Muscle of leg (tissue), 11 donors: ENCODE measurements around the gene DENND5A. TPM values are rescaled to one million over a fixed set of nuclear protein-coding genes. Genes with fewer than 3 reads are reported as not detected.

Source experiments
- DNase-seq: peaks from one replicate; pipeline ENCODE4 v3.0.0; 2013
- H3K27ac ChIP-seq: one replicate; pipeline ENCODE4 v1.5.1; 2013; ENCODE audit warnings: mild to moderate bottlenecking, low read length, control low read depth
- H3K27me3 ChIP-seq: one replicate; pipeline ENCODE4 v1.6.1; 2013; ENCODE audit warnings: low read length; ENCODE audit not compliant: control insufficient read depth, insufficient read depth
- H3K36me3 ChIP-seq: one replicate; pipeline ENCODE4 v1.6.1; 2013; ENCODE audit warnings: low read length; ENCODE audit not compliant: control insufficient read depth, insufficient read depth
- H3K4me1 ChIP-seq: one replicate; pipeline ENCODE4 v1.6.1; 2013; ENCODE audit warnings: low read length; ENCODE audit not compliant: control insufficient read depth, insufficient read depth
- H3K4me3 ChIP-seq: one replicate; pipeline ENCODE4 v1.5.1; 2013; ENCODE audit warnings: low read length, control low read depth
- H3K9me3 ChIP-seq: replicated peaks from 2 replicates; pipeline ENCODE4 v1.6.1; 2013; ENCODE audit warnings: low read depth, low read length; ENCODE audit not compliant: control insufficient read depth
- WGBS: methylation state at CpG from one replicate; pipeline ENCODE4 v1.1.5; 2013; ENCODE audit warnings: missing lambda C conversion rate; ENCODE audit not compliant: insufficient coverage; 5-methylcytosine and 5-hydroxymethylcytosine counted together
- polyA plus RNA-seq, 8 donors: library from polyadenylated mRNA; unstranded; fragments of 120-200 nt; gene quantifications; one replicate each; pipeline versions ENCODE4 v1.2.1 to v1.2.3, GENCODE V29; 2013; ENCODE audit warnings: inconsistent platforms in 1 of 8, low replicate concordance in 1 of 8; ENCODE audit not compliant: insufficient read length in 8 of 8, insufficient read depth in 1 of 8
- total RNA-seq: library from RNA; stranded (reverse); fragments of 120-200 nt; gene quantifications from one replicate; pipeline ENCODE4 v1.2.4, GENCODE V29; 2013

DENND5A gene
- total and polyA plus RNA-seq, 9 donors, result 49.7 to 93.0 (median 71.0) TPM

DNA sequence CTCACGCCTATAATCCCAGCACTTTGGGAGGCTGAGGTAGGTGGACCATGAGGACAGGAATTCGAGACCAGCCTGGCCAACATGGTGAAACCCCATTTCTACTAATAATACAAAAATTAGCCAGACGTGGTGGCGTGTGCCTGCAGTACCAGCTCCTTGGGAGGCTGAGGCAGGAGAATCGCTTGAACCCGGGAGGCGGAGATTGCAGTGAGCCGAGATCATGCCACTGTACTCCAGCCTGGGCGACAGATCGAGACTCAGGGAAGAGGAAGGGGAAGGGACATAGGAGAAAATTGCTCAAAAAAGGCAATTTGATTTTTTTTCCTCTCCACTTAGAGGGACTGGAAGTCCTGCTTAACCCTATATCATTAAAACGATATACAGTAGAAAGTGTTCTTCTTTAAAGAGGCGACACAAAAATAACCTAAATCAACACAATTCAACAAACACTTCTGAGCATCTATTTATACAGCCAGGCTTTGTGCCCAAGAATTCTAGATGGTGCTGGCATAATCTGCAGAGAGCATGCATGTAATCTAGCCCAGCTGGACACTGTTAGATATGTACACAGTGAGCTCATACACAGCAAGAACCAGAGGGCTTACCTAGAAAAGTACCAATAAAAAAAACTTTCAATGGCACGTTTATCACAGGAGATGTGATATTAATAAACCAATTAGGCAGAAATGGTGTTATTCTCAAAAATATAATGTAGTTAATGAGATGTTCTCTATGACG, 20.9 kb upstream of the DENND5A start:
- 96% methylated on average over 7 of the region's 14 CpGs for WGBS
- H3K9me3 ChIP-seq, result no peaks in the 10 kb centered on the region
- H3K4me1 ChIP-seq, result no peaks in the 10 kb centered on the region
- H3K27ac ChIP-seq, result no peak overlapping the region
- peaks cover 14% of the 10 kb centered on the region for H3K36me3 ChIP-seq
- no peaks in the 10 kb centered on the region for H3K27me3 ChIP-seq
- no peak overlapping the region for H3K4me3 ChIP-seq
- DNase-seq, result no peak

DNA sequence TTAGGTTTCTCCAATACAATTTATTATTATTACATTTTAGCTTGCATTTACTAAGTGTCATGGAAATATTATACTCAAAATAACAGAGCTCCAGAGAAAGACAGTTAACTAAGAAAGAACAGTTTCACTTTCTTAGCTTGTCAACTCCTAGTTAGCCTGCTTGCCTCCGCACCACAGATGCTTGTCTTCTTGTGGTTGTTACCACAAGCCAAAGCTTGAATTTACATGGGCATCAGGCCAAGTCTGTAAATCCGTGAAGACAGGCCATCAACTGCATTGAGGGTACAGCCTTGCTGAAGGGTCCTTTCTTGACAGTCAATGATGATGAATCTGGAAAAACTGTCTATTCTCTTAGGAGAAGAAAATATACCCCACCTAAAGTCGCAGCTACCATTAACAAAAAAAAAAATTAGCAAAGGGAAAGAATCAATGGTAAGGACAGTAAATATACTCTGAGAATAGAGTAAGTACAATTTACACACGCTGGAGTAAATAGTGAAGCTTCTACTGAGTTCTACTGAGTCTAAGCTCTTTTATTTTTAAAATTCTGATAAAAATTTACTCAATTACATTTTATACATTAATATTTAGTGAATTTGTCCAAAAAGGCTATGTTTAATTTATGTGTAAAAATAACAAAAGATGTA, 15.6 kb upstream of the DENND5A start:
- Histone ChIP-seq H3K36me3 (peaks cover 17% of the 10 kb centered on the region), H3K27ac (no peak overlapping the region), H3K4me1 (no peaks in the 10 kb centered on the region), H3K9me3 (no peaks in the 10 kb centered on the region), H3K27me3 (no peaks in the 10 kb centered on the region), H3K4me3 (no peak overlapping the region)
- WGBS, result 60% methylated on average over 1 of the region's 4 CpGs
- DNase-seq, result peak; percentile 35

DNA sequence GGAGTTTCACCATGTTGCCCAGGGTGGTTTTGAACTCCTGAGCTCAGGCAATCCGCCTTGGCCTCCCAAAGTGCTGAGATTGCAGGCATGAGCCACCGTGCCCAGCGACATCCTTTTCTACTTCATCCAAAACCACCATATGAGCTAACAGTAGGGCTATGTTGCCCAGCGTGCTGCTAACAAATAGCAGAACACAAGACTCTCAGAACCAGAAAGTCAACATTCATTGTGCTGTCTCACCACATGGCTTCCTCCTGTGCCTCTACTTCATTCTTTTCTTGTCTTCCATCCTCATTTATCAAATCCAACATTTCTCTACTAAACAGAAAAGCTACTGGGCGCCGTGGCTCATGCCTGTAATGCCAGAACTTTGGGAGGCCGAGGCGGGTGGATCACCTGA, 12.0 kb upstream of the DENND5A start:
- no peaks in the 10 kb centered on the region for H3K27me3 ChIP-seq
- H3K4me1 ChIP-seq, result peaks cover 11% of the 10 kb centered on the region
- no peak overlapping the region for H3K27ac ChIP-seq
- no peak overlapping the region for H3K4me3 ChIP-seq
- WGBS, result 100% methylated on average over 7 of the region's 8 CpGs
- DNase-seq, result no peak
- H3K36me3 ChIP-seq, result peaks cover 10% of the 10 kb centered on the region
- H3K9me3 ChIP-seq, result no peaks in the 10 kb centered on the region

DNA sequence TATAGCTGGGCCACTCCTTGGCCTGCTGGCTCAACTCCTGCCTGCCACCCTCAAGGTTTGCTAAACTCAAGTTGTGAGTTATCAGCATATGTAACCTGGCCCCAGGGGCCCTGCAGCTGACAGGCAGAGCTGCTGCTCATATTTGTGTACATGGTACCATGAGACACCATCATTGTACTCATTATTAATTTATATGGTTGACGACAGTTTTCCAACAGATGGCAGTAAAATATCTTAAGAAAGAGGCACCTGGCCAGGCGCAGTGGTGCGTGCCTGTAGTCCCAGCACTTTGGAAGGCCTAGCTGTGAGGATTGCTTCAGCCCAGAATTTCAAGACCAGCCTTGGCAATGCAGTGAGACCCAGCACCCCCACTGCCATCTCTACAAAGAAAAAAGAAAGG, 11.4 kb upstream of the DENND5A start:
- peaks cover 11% of the 10 kb centered on the region for H3K4me1 ChIP-seq
- H3K4me3 ChIP-seq, result no peak overlapping the region
- H3K36me3 ChIP-seq, result peaks cover 10% of the 10 kb centered on the region
- H3K9me3 ChIP-seq, result no peaks in the 10 kb centered on the region
- H3K27ac ChIP-seq, result no peak overlapping the region
- WGBS, result 83% methylated on average over 3 of the region's 3 CpGs
- H3K27me3 ChIP-seq, result no peaks in the 10 kb centered on the region
- DNase-seq, result peak; percentile 10

DNA sequence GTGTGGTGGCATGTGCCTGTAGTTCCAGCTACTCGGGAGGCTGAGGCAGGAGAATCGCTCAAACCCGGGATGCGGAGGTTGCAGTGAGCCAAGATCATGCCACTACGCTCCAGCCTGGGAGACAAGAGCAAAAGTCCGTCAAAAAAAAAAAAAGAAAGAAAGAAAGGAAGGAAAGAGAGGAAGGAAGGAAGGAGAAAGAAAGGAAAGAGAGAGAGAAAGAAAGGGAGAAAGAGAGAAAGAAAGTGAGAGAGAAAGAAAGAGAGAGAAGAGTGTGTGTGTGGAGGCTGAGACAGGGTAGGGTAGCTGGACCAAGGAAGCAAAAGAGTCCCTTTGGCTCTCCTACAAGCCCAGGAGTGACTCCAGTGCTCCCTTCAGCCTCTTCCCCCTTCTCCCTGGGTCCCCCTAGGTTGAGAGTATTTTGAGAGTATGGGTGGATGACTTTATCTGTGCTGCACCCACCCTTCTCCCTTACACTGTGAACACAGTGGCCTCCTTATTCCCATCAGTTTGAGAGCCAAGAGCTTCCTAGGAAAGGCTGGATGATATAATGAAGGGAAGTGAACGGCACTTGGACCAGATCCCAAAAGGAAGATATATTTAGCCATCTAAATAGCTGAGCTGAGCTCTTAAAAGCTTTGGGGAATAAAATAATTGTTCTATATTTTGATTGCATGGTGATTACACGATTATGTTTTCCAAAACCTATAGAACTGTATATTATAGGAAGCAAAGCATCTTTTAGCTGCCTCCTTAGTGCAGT, 9.5 kb upstream of the DENND5A start:
- H3K27me3 ChIP-seq, result no peaks in the 10 kb centered on the region
- peaks cover 13% of the 10 kb centered on the region for H3K4me1 ChIP-seq
- 76% methylated on average over 7 of the region's 8 CpGs for WGBS
- DNase-seq, result peak; percentile 91
- peak overlapping the region; percentile 78 for H3K27ac ChIP-seq
- no peaks in the 10 kb centered on the region for H3K9me3 ChIP-seq
- H3K36me3 ChIP-seq, result peaks cover 7% of the 10 kb centered on the region
- no peak overlapping the region for H3K4me3 ChIP-seq

DNA sequence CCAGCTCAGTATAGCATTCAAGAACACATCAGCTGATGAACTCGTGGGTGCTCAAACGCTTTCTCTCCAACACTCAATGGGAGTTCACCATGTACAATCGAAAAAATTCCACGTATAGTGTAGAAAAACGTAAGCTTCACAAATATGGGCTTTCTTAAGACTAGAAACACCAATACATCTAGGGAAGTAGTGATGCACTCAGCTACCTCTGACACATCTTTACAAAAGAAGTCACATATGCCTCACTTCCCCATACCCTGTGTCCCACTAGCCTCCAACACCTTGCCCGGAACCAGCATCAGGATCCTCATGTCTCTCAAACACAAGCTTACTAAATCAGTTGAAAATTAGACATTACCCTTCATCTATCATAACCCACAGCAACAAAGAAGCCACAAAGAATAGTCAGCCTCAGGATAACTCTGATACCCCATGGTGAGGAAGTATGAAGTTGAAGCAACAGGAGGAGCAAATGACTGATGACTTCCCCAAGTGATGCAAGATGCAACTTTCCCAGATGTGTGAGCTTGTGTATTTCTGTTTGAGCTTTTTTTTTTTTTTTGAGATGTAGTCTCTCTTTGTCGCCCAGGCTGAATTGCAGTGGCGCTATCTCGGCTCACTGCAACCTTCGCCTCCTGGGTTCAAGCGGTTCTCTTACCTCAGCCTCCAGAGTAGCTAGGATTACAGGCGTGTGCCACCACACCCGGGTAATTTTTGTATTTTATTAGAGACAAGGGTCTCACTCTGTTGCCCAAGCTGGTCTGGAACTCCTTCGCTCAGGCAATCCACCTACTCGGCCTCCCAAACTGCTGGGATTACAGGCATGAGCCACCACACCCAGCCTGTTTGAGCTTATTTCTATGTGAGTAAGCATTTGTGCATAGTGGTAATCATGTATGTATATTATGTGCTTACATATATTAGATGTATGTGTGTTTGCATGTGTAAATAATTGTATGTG, 8.5 kb upstream of the DENND5A start:
- peak overlapping the region; percentile 13 for H3K27ac ChIP-seq
- no peaks in the 10 kb centered on the region for H3K9me3 ChIP-seq
- H3K4me1 ChIP-seq, result peaks cover 16% of the 10 kb centered on the region
- no peak overlapping the region for H3K4me3 ChIP-seq
- 100% methylated on average over 1 of the region's 15 CpGs for WGBS
- DNase-seq, result peak; percentile 61
- peaks cover 7% of the 10 kb centered on the region for H3K36me3 ChIP-seq
- no peaks in the 10 kb centered on the region for H3K27me3 ChIP-seq

DNA sequence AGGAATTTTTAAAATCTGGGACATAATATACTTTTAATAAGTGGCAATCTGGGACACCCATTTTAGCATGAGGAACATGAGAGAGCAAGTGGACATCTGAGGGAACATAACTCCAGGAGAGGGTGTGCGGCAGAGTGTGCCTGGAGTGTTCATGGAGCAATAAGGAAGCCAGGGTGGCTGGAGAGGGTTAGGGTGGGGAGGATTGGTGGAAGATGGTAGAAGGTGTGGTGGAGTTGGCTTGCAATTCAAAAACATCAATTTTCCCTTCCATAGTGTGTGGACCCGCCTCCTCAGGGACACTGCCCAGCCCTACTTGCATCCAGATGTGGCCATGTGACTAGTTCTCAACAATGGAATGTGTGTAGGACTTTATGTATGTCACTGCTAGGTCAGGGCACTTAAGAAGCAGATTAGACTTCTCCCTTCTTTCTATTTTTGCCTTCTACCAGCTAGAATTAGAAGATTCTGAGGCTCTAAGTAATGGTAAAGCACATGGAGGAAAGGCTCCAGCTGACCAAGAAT, 4.4 kb upstream of the DENND5A start:
- 67% methylated on average over 1 of the region's 2 CpGs for WGBS
- Histone ChIP-seq H3K36me3 (no peaks in the 10 kb centered on the region), H3K9me3 (no peaks in the 10 kb centered on the region), H3K4me1 (peaks cover 13% of the 10 kb centered on the region), H3K4me3 (no peak overlapping the region), H3K27ac (peak overlapping the region; percentile 42), H3K27me3 (no peaks in the 10 kb centered on the region)
- DNase-seq, result peak; percentile 27

DNA sequence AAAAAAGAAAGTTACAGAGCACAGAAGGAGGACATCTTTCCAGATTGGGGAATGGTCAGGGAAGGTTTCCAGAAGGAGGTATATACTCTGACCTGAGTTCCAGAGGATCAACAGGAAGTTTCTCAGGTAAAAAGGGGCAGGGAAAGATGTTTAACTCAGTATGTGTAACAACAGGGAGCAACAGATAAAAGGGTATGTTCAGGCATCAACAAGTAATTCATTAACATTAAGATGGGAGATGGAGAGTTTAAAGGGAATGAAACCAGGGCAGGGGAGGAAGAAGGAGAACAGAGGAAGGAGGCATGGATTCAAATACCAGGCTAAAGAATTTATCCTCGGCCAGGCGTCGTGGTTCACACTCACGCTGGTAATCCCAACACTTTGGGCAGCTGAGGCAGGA, 2.5 kb upstream of the DENND5A start:
- Histone ChIP-seq H3K36me3 (no peaks in the 10 kb centered on the region), H3K27me3 (no peaks in the 10 kb centered on the region), H3K4me1 (peaks cover 16% of the 10 kb centered on the region), H3K9me3 (no peaks in the 10 kb centered on the region), H3K27ac (no peak overlapping the region), H3K4me3 (no peak overlapping the region)
- 60% methylated on average over 4 of the region's 4 CpGs for WGBS
- no peak for DNase-seq

DNA sequence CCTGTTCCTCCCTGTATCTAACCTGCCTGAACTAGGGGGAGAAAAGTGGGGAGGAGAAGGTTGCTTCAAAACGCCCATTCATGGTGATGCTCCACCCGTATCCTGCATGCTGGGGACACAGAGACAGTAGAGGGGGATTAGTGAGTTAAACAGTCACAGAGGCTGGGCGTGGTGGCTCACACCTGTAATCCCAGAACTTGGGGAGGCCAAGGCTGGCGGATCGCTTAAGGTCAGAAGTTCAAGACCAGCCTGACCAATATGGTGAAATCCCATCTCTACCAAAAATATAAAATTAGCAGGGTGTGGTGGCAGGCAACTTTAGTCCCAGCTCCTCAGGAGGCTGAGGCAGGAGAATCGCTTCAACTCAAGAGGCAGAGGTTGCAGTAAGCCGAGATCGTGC, 1.8 kb upstream of the DENND5A start:
- H3K27ac ChIP-seq, result no peak overlapping the region
- H3K4me1 ChIP-seq, result peaks cover 16% of the 10 kb centered on the region
- H3K36me3 ChIP-seq, result no peaks in the 10 kb centered on the region
- no peak for DNase-seq
- H3K4me3 ChIP-seq, result no peak overlapping the region
- 88% methylated on average over 2 of the region's 8 CpGs for WGBS
- no peaks in the 10 kb centered on the region for H3K9me3 ChIP-seq
- H3K27me3 ChIP-seq, result no peaks in the 10 kb centered on the region
